Measurements from ENCODE around the gene DARS1.
"Not testable (repeated sequence)": the region's sequence is repeated elsewhere in the genome, so short reads cannot be mapped to it uniquely, and the experiment has no call there.

The DARS1 gene

DNA sequence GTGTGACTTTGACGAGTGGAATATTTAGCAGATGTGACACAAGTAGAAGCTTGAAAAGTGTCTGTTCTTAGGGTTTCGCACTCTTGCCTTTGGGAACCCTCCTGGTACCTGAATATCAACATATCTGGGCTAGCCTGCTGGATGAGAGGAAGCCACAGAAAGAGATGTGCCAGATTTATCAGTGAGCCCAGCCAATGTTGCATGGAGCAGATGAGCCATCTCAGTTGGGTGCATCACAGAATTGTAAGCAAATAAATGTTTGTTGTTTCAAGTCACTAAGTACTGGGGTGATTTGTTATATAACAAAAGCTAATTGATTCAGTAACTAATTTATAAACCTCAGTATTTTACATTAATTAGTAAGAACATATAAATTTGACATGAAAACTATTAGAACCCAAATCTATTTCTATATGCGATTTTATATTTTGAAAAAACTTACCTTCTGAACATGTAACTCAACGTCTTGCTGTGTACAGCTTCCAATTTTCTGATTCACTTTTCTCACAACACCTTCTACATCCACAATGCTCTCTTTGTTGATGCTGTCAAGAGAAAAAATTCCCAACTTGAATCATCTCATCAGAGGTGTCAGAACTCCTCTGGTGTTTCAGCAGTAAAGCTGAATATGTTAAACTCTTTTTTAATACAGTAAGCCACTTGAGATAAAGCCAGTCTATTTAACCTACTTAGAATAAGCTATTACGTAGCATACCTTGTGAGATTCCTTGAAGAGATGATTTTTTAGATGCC, 42.3 kb downstream of the DARS1 start:
- no peak for DNase-seq (ENCODE audit: low read depth)

- no peak for DNase-seq (ENCODE audit: low read depth)
Observed at GRCh38 chr2:135936524-135936923, 48.9 kb downstream of the DARS1 start.

DNA sequence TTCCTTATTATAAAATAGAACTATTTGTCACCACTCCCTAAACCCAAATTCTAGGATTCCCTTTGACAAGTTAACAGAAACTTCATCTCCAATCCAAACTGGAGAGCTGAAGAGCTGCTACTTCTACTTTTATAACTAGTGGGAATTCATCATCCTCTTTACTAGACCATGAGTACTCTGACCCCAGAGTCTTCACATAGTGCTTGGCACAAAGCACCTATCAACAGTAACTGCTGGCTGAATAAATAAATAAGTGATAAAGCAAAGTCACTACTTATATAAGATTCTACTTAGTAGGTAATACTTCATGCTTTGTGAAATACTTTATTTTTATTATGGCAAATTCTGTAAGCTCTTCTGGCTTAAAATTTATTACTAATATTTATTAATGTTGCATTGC, 49.5 kb downstream of the DARS1 start:
- no peak for DNase-seq (ENCODE audit: low read depth)

DNA sequence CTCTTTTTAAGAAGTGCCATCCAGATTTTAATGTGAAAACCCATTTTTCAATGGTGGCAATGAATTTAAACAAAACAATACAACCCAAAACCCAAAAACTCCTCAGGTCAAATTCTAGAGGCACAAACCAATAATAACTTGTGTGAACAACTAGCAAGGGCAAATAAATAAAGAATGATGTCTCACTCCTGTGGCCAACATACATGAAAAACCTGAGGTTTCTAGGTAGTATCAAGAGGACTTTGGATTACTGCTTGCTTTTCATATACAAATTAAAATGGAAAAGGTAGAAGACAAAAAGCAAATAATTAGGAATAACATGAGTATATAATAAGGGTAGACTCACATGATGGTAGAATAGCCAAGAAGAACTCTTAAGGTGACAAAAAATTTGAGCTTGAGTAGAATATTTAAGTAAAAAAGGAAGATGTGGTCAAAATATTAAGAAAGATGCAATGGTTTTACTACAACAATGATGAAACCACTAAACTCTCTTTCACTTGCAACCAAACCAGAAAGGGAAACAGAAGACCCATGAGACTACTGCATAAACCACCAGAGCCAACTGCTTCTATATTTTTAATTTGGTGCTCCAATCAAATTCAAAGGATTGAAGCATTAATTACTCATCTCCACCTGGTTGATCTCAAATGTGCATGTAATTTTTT, 53.5 kb downstream of the DARS1 start:
- DNase-seq (ENCODE audit: low read depth): no peak

- DNase-seq (ENCODE audit: low read depth): no peak
Observed at GRCh38 chr2:135926605-135927004, 58.8 kb downstream of the DARS1 start.

DNA sequence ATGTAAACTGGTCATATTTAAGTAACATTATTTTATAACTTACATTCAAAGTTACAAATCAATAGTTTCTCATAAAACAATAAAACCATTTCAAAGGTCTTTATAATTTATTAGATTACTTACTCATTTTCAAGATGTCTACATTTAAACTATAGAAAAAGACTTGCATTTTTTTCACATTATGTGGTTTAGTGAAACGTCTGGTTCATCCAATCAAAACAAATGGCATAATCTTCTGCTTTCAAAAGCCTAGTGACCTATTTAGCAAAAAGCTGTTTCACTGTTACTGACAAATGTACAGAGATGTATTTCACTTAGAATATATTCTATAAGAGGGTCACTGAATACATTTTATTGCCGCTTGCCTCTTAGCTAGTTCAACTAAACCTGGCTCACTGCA, 59.9 kb downstream of the DARS1 start:
- DNase-seq (ENCODE audit: low read depth): no peak

- peak; percentile 8 for DNase-seq (ENCODE audit: low read depth)
Observed at GRCh38 chr2:135916207-135916606, 69.2 kb downstream of the DARS1 start.

- DNase-seq (ENCODE audit: low read depth): no peak
Observed at GRCh38 chr2:135914485-135914884, 70.9 kb downstream of the DARS1 start.

- DNase-seq (ENCODE audit: low read depth): peak; percentile 18
Observed at GRCh38 chr2:135913727-135914365, 71.6 kb downstream of the DARS1 start.

DNA sequence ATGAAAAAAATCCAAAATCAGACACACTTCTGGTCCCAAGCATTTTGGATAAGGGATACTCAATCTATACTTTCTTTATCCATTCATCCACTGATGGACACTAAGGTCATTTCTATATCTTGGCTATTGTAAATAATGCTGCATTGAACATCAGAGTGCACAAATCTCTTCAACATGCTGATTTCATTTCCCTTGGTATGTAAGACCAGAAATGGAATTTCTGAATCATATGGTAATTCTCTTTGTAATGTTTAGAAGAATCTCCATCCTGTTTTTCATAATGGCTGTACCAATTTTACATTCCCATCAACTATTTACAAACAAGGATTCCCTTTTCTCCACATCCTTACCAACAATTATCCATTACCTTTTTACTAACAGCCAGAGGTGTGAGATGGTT, 75.5 kb downstream of the DARS1 start:
- peak; percentile 18 for DNase-seq (ENCODE audit: low read depth)

GRCh38 chr2:135905679-135906078, 79.7 kb downstream of the DARS1 start:
- DNase-seq (ENCODE audit: low read depth): no peak

DNA sequence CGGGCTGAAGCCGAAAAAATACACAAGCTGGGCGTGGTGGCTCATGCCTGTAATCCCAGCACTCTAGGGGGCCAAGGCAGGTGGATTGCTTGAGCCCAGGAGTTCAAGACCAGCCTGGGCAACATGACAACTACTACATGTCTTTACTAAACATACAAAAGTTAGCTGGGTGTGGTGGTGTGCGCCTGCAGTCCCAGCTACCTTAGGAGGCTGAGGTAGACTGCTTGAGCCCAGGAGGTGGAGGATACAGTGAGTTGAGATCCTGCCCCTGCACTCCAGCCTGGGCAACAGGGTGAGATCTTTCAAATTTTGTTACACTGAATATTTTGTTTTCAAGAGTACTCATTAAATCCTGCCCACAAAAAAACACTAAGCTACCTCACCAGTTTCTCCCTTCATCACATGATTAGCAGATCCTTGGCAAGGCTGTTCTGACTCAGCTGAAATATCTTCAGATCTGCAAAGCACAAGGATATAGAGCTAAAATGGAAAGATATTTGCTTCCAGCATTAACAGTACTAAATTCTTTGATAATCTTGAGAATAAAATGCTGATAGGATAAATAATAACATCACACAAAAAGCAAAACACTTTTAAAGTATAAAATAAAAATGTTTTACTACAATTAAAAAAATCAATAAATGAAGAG, 81.0 kb downstream of the DARS1 start:
- peak; percentile 10 for DNase-seq (ENCODE audit: low read depth)

DNA sequence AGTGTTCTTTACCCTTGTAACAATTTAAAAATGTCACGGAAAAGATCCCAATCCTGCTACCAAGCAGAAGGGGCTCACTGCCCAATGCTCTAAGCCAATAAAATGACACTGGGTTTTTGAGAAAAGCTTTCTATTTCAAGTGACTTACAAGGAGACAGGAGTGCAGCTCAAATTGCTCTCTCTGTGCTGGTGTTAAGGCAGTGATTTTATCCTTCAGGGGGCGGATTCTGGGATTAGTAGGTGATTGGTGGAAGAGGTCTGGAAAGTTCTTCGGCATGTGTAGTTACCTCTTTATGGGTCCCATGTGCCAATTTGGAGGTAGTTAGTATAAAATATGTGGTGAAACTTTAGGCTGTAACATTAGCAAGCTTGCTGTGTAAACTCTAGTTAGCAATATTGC, 81.8 kb downstream of the DARS1 start:
- DNase-seq (ENCODE audit: low read depth): no peak

GRCh38 chr2:135899567-135899966, 85.9 kb downstream of the DARS1 start:
- no peak for DNase-seq (ENCODE audit: low read depth)

GRCh38 chr2:135898234-135898786, 87.1 kb downstream of the DARS1 start:
- DNase-seq (ENCODE audit: low read depth): no peak

DNA sequence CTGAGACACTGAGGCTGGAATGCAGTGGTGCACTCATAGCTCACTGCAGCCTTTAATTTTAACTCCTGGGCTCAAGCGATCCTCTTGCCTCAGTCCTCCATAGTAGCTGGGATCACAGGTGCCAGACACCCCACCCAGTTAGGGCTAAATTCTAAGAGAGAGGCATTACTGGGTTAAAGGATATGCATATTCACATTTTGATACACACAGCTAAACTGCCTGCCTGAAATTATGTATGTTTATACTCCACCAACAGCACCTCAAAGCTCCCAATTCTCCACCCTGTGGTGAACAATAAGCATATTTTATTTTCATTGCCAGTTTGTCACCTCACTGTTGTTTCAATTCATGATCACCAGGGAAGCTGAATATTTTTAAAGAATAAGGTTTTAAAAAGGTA, 90.5 kb downstream of the DARS1 start:
- DNase-seq (ENCODE audit: low read depth): no peak

- DNase-seq (ENCODE audit: low read depth): no peak
Observed at GRCh38 chr2:135893374-135893794, 92.0 kb downstream of the DARS1 start.

- no peak for DNase-seq (ENCODE audit: low read depth)
Observed at GRCh38 chr2:135890835-135891234, 94.6 kb downstream of the DARS1 start.

DNA sequence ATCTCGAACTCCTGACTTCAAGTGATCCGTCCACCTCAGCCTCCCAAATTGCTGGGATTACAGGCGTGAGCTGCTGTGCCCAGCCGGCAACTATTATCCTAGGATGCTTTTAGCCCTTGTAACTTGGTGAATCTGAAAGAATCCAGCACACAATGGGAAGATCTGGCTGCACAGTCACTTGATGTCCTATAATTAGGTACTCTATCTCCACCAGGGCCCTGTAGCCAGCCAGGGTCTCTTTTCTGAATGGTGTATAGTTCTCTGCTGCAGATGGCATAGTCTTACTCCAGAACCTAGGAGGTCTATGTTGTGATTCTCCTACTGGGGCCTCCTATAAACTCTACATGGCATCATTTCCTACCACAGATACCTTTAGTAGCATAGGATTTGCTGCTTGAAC, 95.3 kb downstream of the DARS1 start:
- DNase-seq (ENCODE audit: low read depth): no peak

- not testable (repeated sequence) for DNase-seq (ENCODE audit: low read depth)
Observed at GRCh38 chr2:135888587-135888986, 96.8 kb downstream of the DARS1 start.

GRCh38 chr2:135885709-135886108, 99.7 kb downstream of the DARS1 start:
- DNase-seq (ENCODE audit: low read depth): no peak

DNA sequence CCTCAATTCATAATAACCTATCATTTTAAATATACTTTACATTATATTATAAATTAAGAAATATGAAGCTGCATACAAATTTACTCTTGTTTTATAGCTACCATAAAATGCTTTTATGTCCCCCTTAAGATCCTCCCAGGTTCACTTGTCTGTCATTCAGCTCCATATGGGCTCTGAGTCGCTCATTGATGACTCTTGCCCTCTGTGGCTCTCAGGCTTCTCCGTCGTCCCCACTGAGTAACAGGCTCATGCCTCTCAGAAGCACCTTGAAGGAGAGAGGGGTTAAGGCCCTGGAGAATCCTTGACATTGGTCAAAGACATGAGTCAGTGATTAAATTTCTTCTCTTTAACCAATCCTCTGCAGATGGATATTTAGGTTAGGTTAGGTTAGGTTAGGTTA, 103.0 kb downstream of the DARS1 start:
- no peak for DNase-seq (ENCODE audit: low read depth)
